ENCODE measurements around the gene CCDC138. TPM values are rescaled to one million over a fixed set of nuclear protein-coding genes. Genes with fewer than 3 reads are reported as not detected.

CCDC138 gene
- total and polyA plus RNA-seq, 4 donors = 1.8 to 18.3 (median 5.4) TPM

GRCh38 chr2:108813732-108814131, 27.2 kb downstream of the CCDC138 start:
- Histone ChIP-seq H3K9ac (ENCODE audit: insufficient read depth in 1 of 2, low read length in 2 of 2) (no peak overlapping the region), H3K27me3 (ENCODE audit: control insufficient read depth in 3 of 3, insufficient read depth in 3 of 3, low read length in 2 of 3) (no peaks in the 10 kb centered on the region), H3K4me1 (ENCODE audit: control insufficient read depth in 5 of 5, insufficient read depth in 5 of 5, low read length in 5 of 5) (no peaks in the 10 kb centered on the region), H3K36me3 (ENCODE audit: control insufficient read depth in 4 of 4, insufficient read depth in 4 of 4, low read length in 4 of 4) (peaks cover 3 to 15% (median 9%) of the 10 kb centered on the region in 4 donors), H3K4me3 (no peak overlapping the region), H3K9me3 (ENCODE audit: control insufficient read depth in 4 of 4, insufficient read depth in 3 of 4, low read length in 3 of 4) (peaks cover 0 to 5% (median 4%) of the 10 kb centered on the region in 4 donors), H3K27ac (ENCODE audit: low read depth in 1 of 2, low read length in 1 of 2) (no peak overlapping the region)
- ATAC-seq (ENCODE audit: insufficient read depth, low FRiP score) (no peak), DNase-seq (no peak)
- WGBS, 2 donors = 95 to 100% methylated on average over 1 of the region's 1 CpG
- no peak for TF ChIP-seq CTCF (IDR thresholded peaks at IDR 0.05; ENCODE audit: control extremely low read depth, extremely low read depth)

DNA sequence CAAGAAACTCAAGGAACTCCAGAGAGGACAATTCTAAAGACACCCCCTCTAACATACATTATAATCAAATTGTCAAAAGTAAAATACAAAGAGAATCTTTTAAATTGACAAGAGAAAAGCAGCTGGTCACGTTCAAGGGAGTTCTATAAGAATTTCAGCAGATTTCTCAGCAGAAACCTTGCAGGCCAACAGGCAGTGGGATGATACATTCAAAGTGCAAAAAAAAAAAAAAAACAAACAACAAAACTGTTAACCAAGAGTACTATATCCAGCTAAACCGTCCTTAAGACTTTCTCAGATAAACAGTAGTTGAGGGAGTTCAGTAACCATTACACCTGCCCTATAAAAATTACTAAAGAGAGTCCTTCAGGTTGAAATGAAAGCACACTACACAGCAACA, 33.9 kb downstream of the CCDC138 start:
- DNase-seq = no peak
- Histone ChIP-seq H3K4me1 (ENCODE audit: control insufficient read depth in 5 of 5, insufficient read depth in 5 of 5, low read length in 5 of 5) (no peaks in the 10 kb centered on the region), H3K27ac (ENCODE audit: low read depth in 1 of 2, low read length in 1 of 2) (no peak overlapping the region), H3K27me3 (ENCODE audit: control insufficient read depth in 3 of 3, insufficient read depth in 3 of 3, low read length in 2 of 3) (no peaks in the 10 kb centered on the region), H3K9me3 (ENCODE audit: control insufficient read depth in 4 of 4, insufficient read depth in 3 of 4, low read length in 3 of 4) (peaks cover 0 to 6% (median 5%) of the 10 kb centered on the region in 4 donors), H3K36me3 (ENCODE audit: control insufficient read depth in 4 of 4, insufficient read depth in 4 of 4, low read length in 4 of 4) (peaks cover 2 to 29% (median 11%) of the 10 kb centered on the region in 4 donors), H3K4me3 (no peak overlapping the region), H3K9ac (ENCODE audit: insufficient read depth in 1 of 2, low read length in 2 of 2) (no peak overlapping the region)
- WGBS, 2 donors = 95 to 98% methylated on average over 2 of the region's 2 CpGs
- ATAC-seq (ENCODE audit: insufficient read depth, low FRiP score) = no peak
- no peak for TF ChIP-seq CTCF (IDR thresholded peaks at IDR 0.05; ENCODE audit: control extremely low read depth, extremely low read depth)

- Histone ChIP-seq H3K27ac (ENCODE audit: low read depth in 1 of 2, low read length in 1 of 2) (no peak overlapping the region), H3K4me1 (ENCODE audit: control insufficient read depth in 5 of 5, insufficient read depth in 5 of 5, low read length in 5 of 5) (no peaks in the 10 kb centered on the region)
- no peak for ATAC-seq (ENCODE audit: insufficient read depth, low FRiP score)
These were observed 36.7 kb downstream of the CCDC138 start for GRCh38 chr2:108823286-108823685.

More at GRCh38 chr2:108823286-108823685, 36.7 kb downstream of the CCDC138 start:
- peaks cover 0 to 20% (median 6%) of the 10 kb centered on the region in 4 donors for H3K36me3 ChIP-seq (ENCODE audit: control insufficient read depth in 4 of 4, insufficient read depth in 4 of 4, low read length in 4 of 4)
- no peak for DNase-seq
- peaks cover 0 to 6% (median 5%) of the 10 kb centered on the region in 4 donors for H3K9me3 ChIP-seq (ENCODE audit: control insufficient read depth in 4 of 4, insufficient read depth in 3 of 4, low read length in 3 of 4)
- WGBS, 2 donors = 91 to 100% methylated on average over 1 of the region's 1 CpG
- no peak for TF ChIP-seq CTCF (IDR thresholded peaks at IDR 0.05; ENCODE audit: control extremely low read depth, extremely low read depth)
- no peak overlapping the region for H3K4me3 ChIP-seq
- H3K9ac ChIP-seq (ENCODE audit: insufficient read depth in 1 of 2, low read length in 2 of 2) = no peak overlapping the region
- no peaks in the 10 kb centered on the region for H3K27me3 ChIP-seq (ENCODE audit: control insufficient read depth in 3 of 3, insufficient read depth in 3 of 3, low read length in 2 of 3)
